A204.1 (cell line): Measurements from ENCODE around the gene RNF4.
"Not testable (repeated sequence)": the region's sequence is repeated elsewhere in the genome, so short reads cannot be mapped to it uniquely, and the experiment has no call there.

ENCODE experiments used
- FAIRE-seq: peaks from 2 replicates; lab custom pipeline; 2012; peaks lifted over from hg19 to GRCh38; lab: Jason Lieb, UNC

Gene RNF4

GRCh38 chr4:2535376-2536192 lies 66.7 kb downstream of the RNF4 start:
- no peak for FAIRE-seq

- FAIRE-seq = no peak
These were observed 67.5 kb downstream of the RNF4 start, which contains the start of gene FAM193A for GRCh38 chr4:2536193-2537010. TSS of gene FAM193A (plus strand) at chr4:2536647. CDS start at chr4:2536916, 269 bp downstream.

GRCh38 chr4:2537011-2537830 lies 68.3 kb downstream of the RNF4 start:
- no peak for FAIRE-seq

GRCh38 chr4:2543580-2544191 lies 74.8 kb downstream of the RNF4 start:
- FAIRE-seq = not testable (repeated sequence)

GRCh38 chr4:2545321-2546013 lies 76.6 kb downstream of the RNF4 start:
- no peak for FAIRE-seq

GRCh38 chr4:2546286-2546823 lies 77.4 kb downstream of the RNF4 start:
- FAIRE-seq = no peak

- FAIRE-seq = not testable (repeated sequence)
These were observed 78.2 kb downstream of the RNF4 start for GRCh38 chr4:2546961-2547691.

GRCh38 chr4:2551118-2551517 lies 82.2 kb downstream of the RNF4 start:
- FAIRE-seq = no peak

- FAIRE-seq = no peak
These were observed 83.9 kb downstream of the RNF4 start for GRCh38 chr4:2552806-2553205.

GRCh38 chr4:2558301-2558700 lies 89.4 kb downstream of the RNF4 start:
- FAIRE-seq = no peak

GRCh38 chr4:2560167-2560566 lies 91.3 kb downstream of the RNF4 start:
- no peak for FAIRE-seq
